Neural progenitor cell (in vitro differentiated cells): ENCODE results near the gene C7. TPM values are rescaled to one million over a fixed set of nuclear protein-coding genes. Genes with fewer than 3 reads are reported as not detected.

ENCODE experiments used
- DNase-seq: peaks from one replicate; pipeline ENCODE4 v3.0.0-alpha.2; 2016; ENCODE audit warnings: low spot score
- H2AFZ ChIP-seq: fragments of 200-600 bp; sonication (generic); replicated peaks from 2 replicates; pipeline ENCODE4 v1.6.1; 2016; ENCODE audit warnings: antibody characterized with exemption
- H3F3A ChIP-seq: fragments of 200-600 bp; sonication (generic); 2 replicates; pipeline ENCODE4 v1.6.1; 2016; ENCODE audit warnings: antibody characterized with exemption, low read depth
- H3K27ac ChIP-seq: fragments of 200-600 bp; sonication (generic); 2 replicates; pipeline ENCODE4 v1.5.1; 2016; ENCODE audit warnings: mild to moderate bottlenecking
- H3K27me3 ChIP-seq: fragments of 200-600 bp; sonication (generic); 2 replicates; pipeline ENCODE4 v1.6.1; 2016; ENCODE audit warnings: mild to moderate bottlenecking, moderate library complexity
- H3K36me3 ChIP-seq: fragments of 200-600 bp; sonication (generic); 2 replicates; pipeline ENCODE4 v1.5.1; 2016
- H3K4me1 ChIP-seq: fragments of 200-600 bp; sonication (generic); 2 replicates; pipeline ENCODE4 v1.6.1; 2016; ENCODE audit warnings: mixed run types
- H3K4me2 ChIP-seq: fragments of 200-600 bp; sonication (generic); 2 replicates; pipeline ENCODE4 v1.6.1; 2016
- H3K4me3 ChIP-seq: fragments of 200-600 bp; sonication (generic); 2 replicates; pipeline ENCODE4 v1.5.1; 2016
- H3K79me2 ChIP-seq: fragments of 200-600 bp; sonication (generic); 2 replicates; pipeline ENCODE4 v1.6.1; 2016; ENCODE audit warnings: low read depth
- H3K9ac ChIP-seq: fragments of 200-600 bp; sonication (generic); 2 replicates; pipeline ENCODE4 v1.6.1; 2016
- H3K9me3 ChIP-seq: fragments of 200-600 bp; sonication (generic); 2 replicates; pipeline ENCODE4 v1.5.1; 2016; ENCODE audit warnings: low read depth
- H4K20me1 ChIP-seq: fragments of 200-600 bp; sonication (generic); 2 replicates; pipeline ENCODE4 v1.6.1; 2016; ENCODE audit warnings: low read depth
- H3K27ac Mint-ChIP-seq: 3 replicates; pipeline ENCODE4 v1.8.0; 2021; ENCODE audit warnings: mixed read lengths
- H3K27me3 Mint-ChIP-seq: 2 replicates; pipeline ENCODE4 v1.8.0; 2022; ENCODE audit warnings: low read depth, mild to moderate bottlenecking, inconsistent platforms, moderate library complexity, mixed read lengths; ENCODE audit not compliant: insufficient read depth
- H3K36me3 Mint-ChIP-seq: 3 replicates; pipeline ENCODE4 v1.8.0; 2021; ENCODE audit warnings: mixed read lengths
- H3K4me1 Mint-ChIP-seq: 3 replicates; pipeline ENCODE4 v1.8.0; 2021; ENCODE audit warnings: mixed read lengths
- H3K4me3 Mint-ChIP-seq: 3 replicates; pipeline ENCODE4 v1.8.0; 2021; ENCODE audit warnings: mild to moderate bottlenecking, moderate library complexity, mixed read lengths
- H3K9me3 Mint-ChIP-seq: 3 replicates; pipeline ENCODE4 v1.8.0; 2020; ENCODE audit warnings: mixed read lengths
- EZH2 ChIP-seq: fragments of 200-600 bp; sonication (generic); IDR thresholded peaks from 2 replicates; pipeline ENCODE4 v1.6.1; 2017; ENCODE audit warnings: antibody characterized with exemption, mild to moderate bottlenecking, moderate library complexity
- EZH2phosphoT487 ChIP-seq: fragments of 200-600 bp; sonication (generic); IDR thresholded peaks from 2 replicates; pipeline ENCODE4 v1.6.1; 2017; ENCODE audit warnings: antibody characterized with exemption
- total RNA-seq: library from RNA; depleted of rRNA; stranded (reverse); fragments of >200 nt; gene quantifications from 2 replicates; pipeline ENCODE4 v1.2.3, GENCODE V29; 2015; ENCODE audit warnings: low replicate concordance
- TF ChIP-seq, protein P1 (sequence below): fragments of 200-600 bp; sonication (generic); IDR thresholded peaks from 2 replicates; pipeline ENCODE4 v1.5.1; 2017; ENCODE audit warnings: antibody characterized with exemption, mild to moderate bottlenecking

C7 gene
- total RNA-seq, 1 donor from 2014 or later: not detected

- TF ChIP-seq EZH2phosphoT487 (no peak), EZH2 (no peak)
- TF ChIP-seq, protein P1, sequence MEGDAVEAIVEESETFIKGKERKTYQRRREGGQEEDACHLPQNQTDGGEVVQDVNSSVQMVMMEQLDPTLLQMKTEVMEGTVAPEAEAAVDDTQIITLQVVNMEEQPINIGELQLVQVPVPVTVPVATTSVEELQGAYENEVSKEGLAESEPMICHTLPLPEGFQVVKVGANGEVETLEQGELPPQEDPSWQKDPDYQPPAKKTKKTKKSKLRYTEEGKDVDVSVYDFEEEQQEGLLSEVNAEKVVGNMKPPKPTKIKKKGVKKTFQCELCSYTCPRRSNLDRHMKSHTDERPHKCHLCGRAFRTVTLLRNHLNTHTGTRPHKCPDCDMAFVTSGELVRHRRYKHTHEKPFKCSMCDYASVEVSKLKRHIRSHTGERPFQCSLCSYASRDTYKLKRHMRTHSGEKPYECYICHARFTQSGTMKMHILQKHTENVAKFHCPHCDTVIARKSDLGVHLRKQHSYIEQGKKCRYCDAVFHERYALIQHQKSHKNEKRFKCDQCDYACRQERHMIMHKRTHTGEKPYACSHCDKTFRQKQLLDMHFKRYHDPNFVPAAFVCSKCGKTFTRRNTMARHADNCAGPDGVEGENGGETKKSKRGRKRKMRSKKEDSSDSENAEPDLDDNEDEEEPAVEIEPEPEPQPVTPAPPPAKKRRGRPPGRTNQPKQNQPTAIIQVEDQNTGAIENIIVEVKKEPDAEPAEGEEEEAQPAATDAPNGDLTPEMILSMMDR: no peak
- H3K27ac Mint-ChIP-seq: no peak overlapping the region
- Histone ChIP-seq H4K20me1 (no peaks in the 10 kb centered on the region), H3K27me3 (no peaks in the 10 kb centered on the region), H3K27ac (no peak overlapping the region), H3K9ac (no peak overlapping the region), H3K36me3 (no peaks in the 10 kb centered on the region), H3K4me3 (no peak overlapping the region), H3K4me2 (no peak overlapping the region), H3K4me1 (no peaks in the 10 kb centered on the region), H3K9me3 (no peaks in the 10 kb centered on the region), H3F3A (no peaks in the 10 kb centered on the region), H2AFZ (no peak overlapping the region), H3K79me2 (no peaks in the 10 kb centered on the region)
- peaks cover 4% of the 10 kb centered on the region for H3K4me1 Mint-ChIP-seq
- H3K27me3 Mint-ChIP-seq: no peaks in the 10 kb centered on the region
- no peaks in the 10 kb centered on the region for H3K36me3 Mint-ChIP-seq
- no peaks in the 10 kb centered on the region for H3K9me3 Mint-ChIP-seq
- H3K4me3 Mint-ChIP-seq: no peak overlapping the region
- DNase-seq: no peak
Measured at GRCh38 chr5:40987349-40987748, 78.1 kb downstream of the C7 start.

DNA sequence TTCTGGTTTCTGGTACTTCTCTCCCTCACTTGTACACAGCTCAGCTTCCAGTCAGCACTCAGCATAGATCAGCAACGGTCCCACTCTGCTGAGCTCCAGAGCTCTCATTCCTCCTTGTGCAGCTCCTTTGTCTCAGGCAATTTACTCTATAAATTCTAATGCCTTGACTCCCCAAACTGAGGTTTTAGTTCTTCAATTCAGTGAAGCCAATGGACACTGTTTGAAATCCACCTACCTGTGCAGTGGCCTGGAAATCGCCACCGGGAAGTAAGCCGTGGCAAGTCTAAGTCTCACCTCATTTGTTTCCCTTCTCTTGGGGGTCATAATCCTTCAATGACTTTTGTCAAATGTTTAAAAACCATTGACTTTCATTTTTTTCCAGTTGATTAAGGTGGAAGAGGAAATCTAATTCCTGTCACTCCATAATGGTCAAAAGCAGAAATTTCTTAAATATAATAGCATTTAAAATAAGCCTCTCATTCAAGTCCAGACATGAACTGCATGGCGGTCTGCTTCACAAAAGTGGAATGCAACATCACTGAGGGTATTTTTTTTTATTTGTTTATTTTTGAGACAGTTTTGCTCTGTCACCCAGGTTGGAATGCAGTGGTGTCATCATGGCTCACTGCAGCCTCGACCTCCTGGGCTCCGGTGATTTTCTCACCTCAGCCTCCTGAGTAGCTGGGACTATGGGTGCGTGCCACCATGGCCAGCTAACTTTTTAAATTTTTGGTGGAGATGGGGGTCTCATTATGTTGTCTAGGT lies 79.6 kb downstream of the C7 start:
- Histone ChIP-seq H3F3A (no peaks in the 10 kb centered on the region), H3K36me3 (no peaks in the 10 kb centered on the region), H3K9ac (no peak overlapping the region), H3K4me3 (no peak overlapping the region), H3K27ac (no peak overlapping the region), H2AFZ (no peak overlapping the region), H4K20me1 (no peaks in the 10 kb centered on the region), H3K9me3 (no peaks in the 10 kb centered on the region), H3K4me2 (no peak overlapping the region), H3K27me3 (no peaks in the 10 kb centered on the region), H3K79me2 (no peaks in the 10 kb centered on the region), H3K4me1 (no peaks in the 10 kb centered on the region)
- H3K9me3 Mint-ChIP-seq: no peaks in the 10 kb centered on the region
- no peak overlapping the region for H3K27ac Mint-ChIP-seq
- no peak overlapping the region for H3K4me3 Mint-ChIP-seq
- peaks cover 2% of the 10 kb centered on the region for H3K27me3 Mint-ChIP-seq
- no peak for DNase-seq
- TF ChIP-seq EZH2 (no peak), EZH2phosphoT487 (no peak)
- TF ChIP-seq, protein P1: no peak
- peaks cover 4% of the 10 kb centered on the region for H3K4me1 Mint-ChIP-seq
- no peaks in the 10 kb centered on the region for H3K36me3 Mint-ChIP-seq

DNA sequence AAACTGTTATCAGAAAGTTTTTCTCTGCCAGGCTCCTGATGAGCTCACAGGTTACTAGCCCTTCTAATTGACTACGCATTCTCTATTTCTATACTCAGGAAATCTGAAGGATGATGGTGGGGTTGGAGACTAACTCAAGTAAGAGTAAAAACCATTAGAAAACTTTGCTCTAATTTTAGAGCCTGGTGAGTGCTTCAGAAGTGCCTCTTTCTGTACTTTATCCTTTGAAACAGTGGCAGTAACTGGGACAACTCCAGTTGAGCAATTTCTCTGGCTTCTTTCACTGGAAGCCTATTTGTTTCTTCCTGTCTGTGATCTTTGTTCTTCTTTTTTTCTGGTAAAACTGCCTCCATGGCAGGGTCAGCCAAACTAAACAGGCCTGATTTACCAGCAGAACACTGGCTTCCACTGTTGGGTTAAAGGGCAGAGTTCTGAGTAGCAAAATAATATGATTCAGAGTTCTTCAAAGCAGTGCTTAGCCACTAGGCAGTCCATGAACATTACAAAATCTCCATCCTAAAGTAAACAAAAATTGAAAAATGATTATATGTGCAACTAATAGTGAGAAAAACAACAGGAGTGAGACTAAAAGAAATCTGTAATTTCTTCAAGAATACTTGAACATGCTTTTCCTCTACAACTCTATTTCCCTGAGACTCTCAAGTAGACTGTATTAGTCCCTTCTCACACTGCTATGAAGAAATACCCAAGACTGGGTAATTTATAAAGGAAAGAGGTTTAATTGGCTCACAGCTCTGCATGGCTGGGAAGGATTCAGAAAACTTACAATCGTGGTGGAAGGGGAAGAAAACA lies 82.1 kb downstream of the C7 start:
- Mint-ChIP-seq H3K36me3 (no peaks in the 10 kb centered on the region), H3K27ac (no peak overlapping the region), H3K27me3 (peaks cover 2% of the 10 kb centered on the region), H3K4me3 (no peak overlapping the region), H3K4me1 (no peaks in the 10 kb centered on the region), H3K9me3 (no peaks in the 10 kb centered on the region)
- Histone ChIP-seq H4K20me1 (no peaks in the 10 kb centered on the region), H3K9me3 (no peaks in the 10 kb centered on the region), H3K27me3 (no peaks in the 10 kb centered on the region), H3K79me2 (no peaks in the 10 kb centered on the region), H3K9ac (no peak overlapping the region), H2AFZ (no peak overlapping the region), H3K27ac (no peak overlapping the region), H3K4me1 (no peaks in the 10 kb centered on the region), H3K36me3 (no peaks in the 10 kb centered on the region), H3K4me3 (no peak overlapping the region), H3K4me2 (no peak overlapping the region), H3F3A (no peaks in the 10 kb centered on the region)
- TF ChIP-seq, protein P1: no peak
- TF ChIP-seq EZH2 (no peak), EZH2phosphoT487 (no peak)
- no peak for DNase-seq
